PC-9 (cell line): ENCODE measurements around the gene ZNF569.

Experiments
- CTCF ChIP-seq: fragments of 200-600 bp; sonication (generic); conservative IDR thresholded peaks from 2 replicates; pipeline ENCODE4 v1.6.1; 2017; ENCODE audit warnings: mixed run types, antibody characterized with exemption, mild to moderate bottlenecking, moderate library complexity
- EZH2 ChIP-seq: fragments of 200-600 bp; sonication (generic); IDR thresholded peaks from 2 replicates; pipeline ENCODE4 v1.8.0; 2017; ENCODE audit warnings: antibody characterized with exemption, low read depth

- TF ChIP-seq CTCF (no peak), EZH2 (no peak)
These were observed 46.2 kb upstream of the ZNF569 start for GRCh38 chr19:37513397-37513796.
